HepG2 (cell line): ENCODE results near the gene CFAP210. TPM values are rescaled to one million over a fixed set of nuclear protein-coding genes. Genes with fewer than 3 reads are reported as not detected.

Experiments
- CCAR2 ChIP-seq: fragments of 200-400 bp; formaldehyde crosslinking; optimal IDR thresholded peaks from 2 replicates; pipeline ENCODE3; 2018; ENCODE audit warnings: low read depth, mild to moderate bottlenecking, low read length, moderate library complexity
- PCBP2 ChIP-seq: fragments of 200-400 bp; formaldehyde crosslinking; optimal IDR thresholded peaks from 2 replicates; pipeline ENCODE3; 2018; ENCODE audit warnings: low read length, low read depth; ENCODE audit not compliant: poor library complexity, severe bottlenecking
- PTBP1 ChIP-seq: fragments of 200-400 bp; formaldehyde crosslinking; IDR thresholded peaks from 2 replicates; pipeline ENCODE4 v1.6.1; 2018; ENCODE audit warnings: low read length, low read depth; ENCODE audit not compliant: poor library complexity, severe bottlenecking
- SIN3B ChIP-seq: fragments of 150-350 bp; IDR thresholded peaks from 2 replicates; pipeline ENCODE4 v1.6.1; 2014; ENCODE audit warnings: low read length
- ZBTB21 ChIP-seq: sonication (generic); formaldehyde crosslinking; IDR thresholded peaks from 2 replicates; pipeline ENCODE4 v1.4.0; 2020; ENCODE audit warnings: missing genetic modification reagents
- ZNF20 ChIP-seq: sonication (generic); formaldehyde crosslinking; IDR thresholded peaks from 2 replicates; pipeline ENCODE4 v1.4.0; 2020; ENCODE audit warnings: mild to moderate bottlenecking, moderate library complexity, missing genetic modification reagents
- ZNF335 ChIP-seq: sonication (generic); formaldehyde crosslinking; IDR thresholded peaks from 2 replicates; pipeline ENCODE4 v1.4.0; 2020; ENCODE audit warnings: missing genetic modification reagents
- ZNF549 ChIP-seq: sonication (generic); formaldehyde crosslinking; IDR thresholded peaks from 2 replicates; pipeline ENCODE4 v1.5.0; 2020; ENCODE audit warnings: missing genetic modification reagents
- ZNF567 ChIP-seq: sonication (generic); formaldehyde crosslinking; IDR thresholded peaks from 2 replicates; pipeline ENCODE4 v1.8.1; 2023; ENCODE audit warnings: mild to moderate bottlenecking, missing genetic modification reagents, borderline replicate concordance
- ZNF615 ChIP-seq: sonication (generic); formaldehyde crosslinking; IDR thresholded peaks from 2 replicates; pipeline ENCODE4 v1.5.0; 2020; ENCODE audit warnings: mild to moderate bottlenecking, missing genetic modification reagents, borderline replicate concordance
- polyA plus RNA-seq, 8 experiments: library from polyadenylated mRNA; depleted of rRNA in 3 of 8; stranded (reverse) in 7 of 8; unstranded in 1 of 8; fragments of >200 nt; fragmentation: Illumina TruSeq in 4 of 8; extraction: Trizol in 4 of 8; gene quantifications; 2 replicates each; pipeline versions ENCODE4 v1.2.1 to v1.2.3, GENCODE V29; 2011 to 2016; ENCODE audit warnings: low read depth in 4 of 8, missing spikeins in 1 of 8, mixed read lengths in 1 of 8; ENCODE audit not compliant: insufficient read depth in 1 of 8
- total RNA-seq, 5 experiments: library from RNA; depleted of rRNA; stranded (reverse); fragments of >200 nt; fragmentation: Illumina TruSeq; extraction: Trizol; gene quantifications; 2 replicates each; pipeline ENCODE4 v1.2.3, GENCODE V29; 2016; ENCODE audit warnings: low read depth in 1 of 5
- TF ChIP-seq, protein P1 (sequence below): sonication (generic); formaldehyde crosslinking; IDR thresholded peaks from 2 replicates; pipeline ENCODE4 v1.5.0; 2020; ENCODE audit warnings: mild to moderate bottlenecking, missing genetic modification reagents, borderline replicate concordance
- TF ChIP-seq, protein P2 (sequence below): sonication (generic); formaldehyde crosslinking; IDR thresholded peaks from 2 replicates; pipeline ENCODE4 v1.5.1; 2020; ENCODE audit warnings: mild to moderate bottlenecking, moderate library complexity, missing genetic modification reagents
- TF ChIP-seq, protein P3 (sequence below): sonication (generic); formaldehyde crosslinking; IDR thresholded peaks from 2 replicates; pipeline ENCODE4 v1.9.0; 2021; ENCODE audit warnings: missing genetic modification reagents, borderline replicate concordance
- TF ChIP-seq, protein P4 (sequence below): sonication (generic); formaldehyde crosslinking; IDR thresholded peaks from 2 replicates; pipeline ENCODE4 v1.9.0; 2021; ENCODE audit warnings: missing genetic modification reagents, mild to moderate bottlenecking, borderline replicate concordance
- TF ChIP-seq, protein P5 (sequence below): sonication (generic); formaldehyde crosslinking; IDR thresholded peaks from 2 replicates; pipeline ENCODE4 v1.8.1; 2023; ENCODE audit warnings: mild to moderate bottlenecking, moderate library complexity, missing genetic modification reagents

The CFAP210 gene
- total and polyA plus RNA-seq, 2 of the 13 experiments (the other 11 are each of a cell fraction or from before 2014, with no cell fraction given), result 0.18 TPM; not detected in 1

DNA sequence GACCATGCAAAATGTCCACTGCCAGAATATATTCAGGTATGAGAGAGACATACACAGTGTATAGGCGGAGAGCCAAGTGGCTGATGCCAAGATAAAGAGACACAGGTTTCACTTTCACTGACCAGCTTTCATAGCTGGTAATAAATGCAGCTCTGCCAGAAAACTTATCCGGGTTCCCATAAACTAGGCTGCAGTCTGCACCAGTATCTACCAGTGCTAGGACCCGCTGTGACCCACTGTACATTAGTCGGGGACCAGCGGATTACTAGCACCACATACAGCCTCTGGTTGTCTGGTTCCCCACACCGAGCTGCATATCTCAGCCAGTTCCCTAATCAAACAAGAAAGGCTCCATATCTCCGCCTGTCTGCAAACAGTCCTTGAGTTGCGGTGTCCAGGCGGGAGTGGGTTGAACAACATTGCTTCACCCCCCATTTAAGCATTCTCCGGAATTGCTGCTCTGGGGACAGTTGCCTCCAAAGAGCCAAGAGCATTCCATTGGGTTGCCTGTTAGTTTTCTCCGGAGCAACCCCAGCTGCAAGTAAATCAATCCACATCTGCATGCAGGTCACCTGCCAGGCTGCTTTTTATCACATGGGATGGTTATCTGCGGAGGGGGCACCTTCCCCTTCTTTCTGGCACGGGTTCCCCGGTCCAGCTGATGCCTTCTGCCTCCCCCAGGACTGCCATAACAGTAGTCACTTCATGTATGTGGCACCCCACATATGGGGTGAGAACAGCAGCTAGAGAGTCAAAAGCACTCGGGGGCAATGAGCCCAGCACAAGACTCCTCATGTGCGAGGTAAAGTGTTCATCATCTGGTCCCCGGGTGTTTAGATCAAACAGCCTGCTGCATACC lies 21.4 kb upstream of the CFAP210 start (continued):
- TF ChIP-seq ZNF335 (CRISPR knock-in tag) (no peak), ZNF615 (CRISPR knock-in tag) (no peak), PCBP2 (no peak), ZBTB21 (CRISPR knock-in tag) (0 out of 2 replicates have a peak, but pooled peaks have one; percentile 31), PTBP1 (no peak), SIN3B (no peak), ZNF567 (CRISPR knock-in tag) (no peak), ZNF20 (CRISPR knock-in tag) (no peak), CCAR2 (no peak), ZNF549 (CRISPR knock-in tag) (no peak)
- TF ChIP-seq, protein P1, sequence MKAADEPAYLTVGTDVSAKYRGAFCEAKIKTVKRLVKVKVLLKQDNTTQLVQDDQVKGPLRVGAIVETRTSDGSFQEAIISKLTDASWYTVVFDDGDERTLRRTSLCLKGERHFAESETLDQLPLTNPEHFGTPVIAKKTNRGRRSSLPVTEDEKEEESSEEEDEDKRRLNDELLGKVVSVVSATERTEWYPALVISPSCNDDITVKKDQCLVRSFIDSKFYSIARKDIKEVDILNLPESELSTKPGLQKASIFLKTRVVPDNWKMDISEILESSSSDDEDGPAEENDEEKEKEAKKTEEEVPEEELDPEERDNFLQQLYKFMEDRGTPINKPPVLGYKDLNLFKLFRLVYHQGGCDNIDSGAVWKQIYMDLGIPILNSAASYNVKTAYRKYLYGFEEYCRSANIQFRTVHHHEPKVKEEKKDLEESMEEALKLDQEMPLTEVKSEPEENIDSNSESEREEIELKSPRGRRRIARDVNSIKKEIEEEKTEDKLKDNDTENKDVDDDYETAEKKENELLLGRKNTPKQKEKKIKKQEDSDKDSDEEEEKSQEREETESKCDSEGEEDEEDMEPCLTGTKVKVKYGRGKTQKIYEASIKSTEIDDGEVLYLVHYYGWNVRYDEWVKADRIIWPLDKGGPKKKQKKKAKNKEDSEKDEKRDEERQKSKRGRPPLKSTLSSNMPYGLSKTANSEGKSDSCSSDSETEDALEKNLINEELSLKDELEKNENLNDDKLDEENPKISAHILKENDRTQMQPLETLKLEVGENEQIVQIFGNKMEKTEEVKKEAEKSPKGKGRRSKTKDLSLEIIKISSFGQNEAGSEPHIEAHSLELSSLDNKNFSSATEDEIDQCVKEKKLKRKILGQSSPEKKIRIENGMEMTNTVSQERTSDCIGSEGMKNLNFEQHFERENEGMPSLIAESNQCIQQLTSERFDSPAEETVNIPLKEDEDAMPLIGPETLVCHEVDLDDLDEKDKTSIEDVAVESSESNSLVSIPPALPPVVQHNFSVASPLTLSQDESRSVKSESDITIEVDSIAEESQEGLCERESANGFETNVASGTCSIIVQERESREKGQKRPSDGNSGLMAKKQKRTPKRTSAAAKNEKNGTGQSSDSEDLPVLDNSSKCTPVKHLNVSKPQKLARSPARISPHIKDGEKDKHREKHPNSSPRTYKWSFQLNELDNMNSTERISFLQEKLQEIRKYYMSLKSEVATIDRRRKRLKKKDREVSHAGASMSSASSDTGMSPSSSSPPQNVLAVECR (CRISPR knock-in tag), result peak; percentile 60
- TF ChIP-seq, protein P2, sequence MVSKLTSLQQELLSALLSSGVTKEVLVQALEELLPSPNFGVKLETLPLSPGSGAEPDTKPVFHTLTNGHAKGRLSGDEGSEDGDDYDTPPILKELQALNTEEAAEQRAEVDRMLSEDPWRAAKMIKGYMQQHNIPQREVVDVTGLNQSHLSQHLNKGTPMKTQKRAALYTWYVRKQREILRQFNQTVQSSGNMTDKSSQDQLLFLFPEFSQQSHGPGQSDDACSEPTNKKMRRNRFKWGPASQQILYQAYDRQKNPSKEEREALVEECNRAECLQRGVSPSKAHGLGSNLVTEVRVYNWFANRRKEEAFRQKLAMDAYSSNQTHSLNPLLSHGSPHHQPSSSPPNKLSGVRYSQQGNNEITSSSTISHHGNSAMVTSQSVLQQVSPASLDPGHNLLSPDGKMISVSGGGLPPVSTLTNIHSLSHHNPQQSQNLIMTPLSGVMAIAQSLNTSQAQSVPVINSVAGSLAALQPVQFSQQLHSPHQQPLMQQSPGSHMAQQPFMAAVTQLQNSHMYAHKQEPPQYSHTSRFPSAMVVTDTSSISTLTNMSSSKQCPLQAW (CRISPR knock-in tag), result no peak
- TF ChIP-seq, protein P3, sequence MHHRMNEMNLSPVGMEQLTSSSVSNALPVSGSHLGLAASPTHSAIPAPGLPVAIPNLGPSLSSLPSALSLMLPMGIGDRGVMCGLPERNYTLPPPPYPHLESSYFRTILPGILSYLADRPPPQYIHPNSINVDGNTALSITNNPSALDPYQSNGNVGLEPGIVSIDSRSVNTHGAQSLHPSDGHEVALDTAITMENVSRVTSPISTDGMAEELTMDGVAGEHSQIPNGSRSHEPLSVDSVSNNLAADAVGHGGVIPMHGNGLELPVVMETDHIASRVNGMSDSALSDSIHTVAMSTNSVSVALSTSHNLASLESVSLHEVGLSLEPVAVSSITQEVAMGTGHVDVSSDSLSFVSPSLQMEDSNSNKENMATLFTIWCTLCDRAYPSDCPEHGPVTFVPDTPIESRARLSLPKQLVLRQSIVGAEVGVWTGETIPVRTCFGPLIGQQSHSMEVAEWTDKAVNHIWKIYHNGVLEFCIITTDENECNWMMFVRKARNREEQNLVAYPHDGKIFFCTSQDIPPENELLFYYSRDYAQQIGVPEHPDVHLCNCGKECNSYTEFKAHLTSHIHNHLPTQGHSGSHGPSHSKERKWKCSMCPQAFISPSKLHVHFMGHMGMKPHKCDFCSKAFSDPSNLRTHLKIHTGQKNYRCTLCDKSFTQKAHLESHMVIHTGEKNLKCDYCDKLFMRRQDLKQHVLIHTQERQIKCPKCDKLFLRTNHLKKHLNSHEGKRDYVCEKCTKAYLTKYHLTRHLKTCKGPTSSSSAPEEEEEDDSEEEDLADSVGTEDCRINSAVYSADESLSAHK (CRISPR knock-in tag), result 0 out of 2 replicates have a peak, but pooled peaks have one; percentile 40
- TF ChIP-seq, protein P4, sequence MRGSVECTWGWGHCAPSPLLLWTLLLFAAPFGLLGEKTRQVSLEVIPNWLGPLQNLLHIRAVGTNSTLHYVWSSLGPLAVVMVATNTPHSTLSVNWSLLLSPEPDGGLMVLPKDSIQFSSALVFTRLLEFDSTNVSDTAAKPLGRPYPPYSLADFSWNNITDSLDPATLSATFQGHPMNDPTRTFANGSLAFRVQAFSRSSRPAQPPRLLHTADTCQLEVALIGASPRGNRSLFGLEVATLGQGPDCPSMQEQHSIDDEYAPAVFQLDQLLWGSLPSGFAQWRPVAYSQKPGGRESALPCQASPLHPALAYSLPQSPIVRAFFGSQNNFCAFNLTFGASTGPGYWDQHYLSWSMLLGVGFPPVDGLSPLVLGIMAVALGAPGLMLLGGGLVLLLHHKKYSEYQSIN, result no peak
- TF ChIP-seq, protein P5, sequence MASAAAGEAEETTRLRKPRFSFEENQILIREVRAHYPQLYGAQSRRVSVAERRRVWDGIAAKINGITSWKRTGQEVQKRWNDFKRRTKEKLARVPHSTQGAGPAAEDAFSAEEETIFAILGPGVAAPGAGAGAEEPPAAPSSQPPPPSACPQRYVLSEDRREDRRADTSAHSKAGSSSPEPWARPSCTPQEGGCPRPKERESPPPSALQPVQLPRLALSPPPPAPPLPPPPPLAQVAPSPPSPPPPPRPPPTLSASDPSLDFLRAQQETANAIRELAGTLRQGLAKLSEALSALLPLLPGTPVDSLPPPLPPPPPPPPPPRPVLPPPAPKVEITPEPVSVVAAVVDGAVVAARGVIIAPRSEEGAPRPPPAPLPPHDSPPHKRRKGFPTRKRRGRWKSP (CRISPR knock-in tag), result no peak
